Measurements from ENCODE around the gene AGA. TPM values are rescaled to one million over a fixed set of nuclear protein-coding genes. Genes with fewer than 3 reads are reported as not detected.

The AGA gene
- total and polyA plus RNA-seq, 8 donors: 24.3 to 33.2 (median 28.6) TPM

- TF ChIP-seq CTCF (IDR thresholded peaks at IDR 0.05): no peak
- Histone ChIP-seq H3K9me3 (no peaks in the 10 kb centered on the region), H3K27ac (no peak overlapping the region), H3K4me1 (peaks cover 0 to 19% of the 10 kb centered on the region in 2 donors), H3K36me3 (no peaks in the 10 kb centered on the region), H3K4me3 (peak overlapping the region in 1 of 2 donors; percentile 6), H3K27me3 (no peaks in the 10 kb centered on the region)
- DNase-seq (no peak), ATAC-seq (no peak)
- intact Hi-C loops (cut with DNase I): no loop called here
Observed at GRCh38 chr4:177444911-177445736, 2.9 kb upstream of the AGA start.

- peak overlapping the region; percentile 54 to 64 for H3K4me3 ChIP-seq
- no peaks in the 10 kb centered on the region for H3K27me3 ChIP-seq
- intact Hi-C loops (cut with DNase I): no loop called here
- H3K9me3 ChIP-seq: no peaks in the 10 kb centered on the region
- H3K4me1 ChIP-seq: peaks cover 0 to 19% of the 10 kb centered on the region in 2 donors
- H3K27ac ChIP-seq: peak overlapping the region; percentile 94 to 98
- DNase-seq (peak in 2 of 4 donors; percentile 5 to 19), ATAC-seq (peak; percentile 45)
- TF ChIP-seq CTCF (IDR thresholded peaks at IDR 0.05): peak in 1 of 2 donors; percentile 25
- peaks cover 0 to 32% of the 10 kb centered on the region in 2 donors for H3K36me3 ChIP-seq
Observed at GRCh38 chr4:177441061-177441802, 1.0 kb downstream of the AGA start.

- Histone ChIP-seq H3K27ac (no peak overlapping the region), H3K9me3 (no peaks in the 10 kb centered on the region), H3K4me3 (no peak overlapping the region), H3K27me3 (no peaks in the 10 kb centered on the region), H3K4me1 (peaks cover 0 to 13% of the 10 kb centered on the region in 2 donors), H3K36me3 (peaks cover 0 to 70% of the 10 kb centered on the region in 2 donors)
- ATAC-seq (no peak), DNase-seq (no peak)
- no peak for TF ChIP-seq CTCF (IDR thresholded peaks at IDR 0.05)
- intact Hi-C loops (cut with DNase I): no loop called here
Observed at GRCh38 chr4:177436456-177436855, 5.8 kb downstream of the AGA start.

GRCh38 chr4:177434667-177435066, 7.6 kb downstream of the AGA start:
- Histone ChIP-seq H3K36me3 (peaks cover 0 to 75% of the 10 kb centered on the region in 2 donors), H3K4me3 (no peak overlapping the region), H3K9me3 (no peaks in the 10 kb centered on the region), H3K27me3 (no peaks in the 10 kb centered on the region), H3K4me1 (no peaks in the 10 kb centered on the region), H3K27ac (no peak overlapping the region)
- intact Hi-C loops (cut with DNase I): no loop called here
- no peak for TF ChIP-seq CTCF (IDR thresholded peaks at IDR 0.05)
- DNase-seq: no peak
- ATAC-seq: no peak

- TF ChIP-seq CTCF (IDR thresholded peaks at IDR 0.05): no peak
Observed at GRCh38 chr4:177427192-177427591, 15.0 kb downstream of the AGA start.

More at GRCh38 chr4:177427192-177427591, 15.0 kb downstream of the AGA start:
- intact Hi-C loops (cut with DNase I): no loop called here
- Histone ChIP-seq H3K4me1 (no peaks in the 10 kb centered on the region), H3K27ac (no peak overlapping the region), H3K27me3 (no peaks in the 10 kb centered on the region), H3K36me3 (peaks cover 0 to 12% of the 10 kb centered on the region in 2 donors), H3K4me3 (no peak overlapping the region), H3K9me3 (no peaks in the 10 kb centered on the region)
- DNase-seq (no peak), ATAC-seq (no peak)

All from left lung (tissue), 10 donors.